Astrocyte of the spinal cord (primary cell): ENCODE measurements around the gene RCHY1.
A peak's percentile ranks its signal among the peaks of the same experiment; 100 is the strongest.

Experiments used
- DNase-seq: peaks from one replicate; pipeline ENCODE4 v3.0.0; 2011; ENCODE audit warnings: low read depth, low spot score
- H3K4me3 ChIP-seq: 2 replicates; pipeline ENCODE4 v1.5.1; 2011; ENCODE audit warnings: low read depth, mild to moderate bottlenecking, low read length, moderate library complexity
- CTCF ChIP-seq: IDR thresholded peaks from 2 replicates; pipeline ENCODE4 v1.5.1; 2012; ENCODE audit warnings: low read depth, mild to moderate bottlenecking, low read length, inconsistent platforms
- in situ Hi-C: cut with HindIII; loops from 2 replicates; pipeline ENCODE4 v1.10.0; 2017; ENCODE audit warnings: low sequenced_read_pairs

RCHY1 gene

DNA sequence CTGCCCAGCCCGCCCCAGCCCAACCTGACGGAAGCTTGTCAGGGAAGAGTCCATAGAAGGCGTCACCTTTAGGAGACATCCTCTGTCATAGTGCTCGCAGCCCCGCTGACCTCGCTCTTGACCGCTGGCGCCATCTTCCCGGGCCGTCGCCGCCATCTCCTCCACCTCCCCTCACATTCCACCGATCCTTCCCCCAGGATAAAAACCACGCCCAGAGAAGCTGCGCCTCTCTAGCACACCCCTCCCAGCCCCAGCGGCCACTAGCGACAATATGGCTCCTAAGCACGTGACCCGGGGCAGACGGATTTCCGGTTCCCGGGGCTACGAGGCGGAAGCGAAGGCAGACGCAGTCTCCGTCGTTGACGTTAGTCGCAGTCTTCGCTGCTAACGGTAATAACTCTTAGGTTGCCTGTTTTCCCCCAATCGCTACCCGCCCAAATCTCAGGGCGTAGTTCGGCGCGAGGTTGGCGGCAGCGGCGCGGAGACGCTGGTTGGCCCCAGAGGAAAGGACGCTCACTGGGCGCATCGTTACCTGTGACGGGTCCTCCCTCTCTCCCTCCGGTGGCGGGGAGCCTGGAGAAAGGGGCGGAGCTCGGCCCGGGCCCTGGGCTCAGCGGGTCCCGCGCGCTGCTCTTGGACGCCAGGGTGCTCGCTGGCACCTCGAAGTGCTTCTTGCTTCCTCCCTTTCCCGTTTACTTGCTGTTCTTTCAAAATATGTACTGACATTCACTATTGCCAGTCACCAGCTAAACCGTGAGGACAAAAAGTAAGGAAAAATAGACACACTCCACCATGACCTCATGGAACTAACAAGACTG is at the start of gene RCHY1, which contains the start of gene THAP6:
RCHY1 (minus strand) TSS at position 273 of the 818 bp plus-strand sequence; CDS start at position 156, 117 bp downstream.
THAP6 (plus strand) TSS at position 343 of the 818 bp plus-strand sequence. CDS start 980 bp downstream, outside the sequence.
- peak within 1 kb of the TSS; percentile 91 for H3K4me3 ChIP-seq
- in situ Hi-C loops = no loop called here
- TF ChIP-seq CTCF = no peak
- peak; percentile 95 for DNase-seq

- H3K4me3 ChIP-seq = no peak overlapping the region
- TF ChIP-seq CTCF = no peak
- DNase-seq = no peak
- in situ Hi-C loops = no loop called here
Measured at GRCh38 chr4:75561789-75562188, 47.6 kb upstream of the RCHY1 start.

DNA sequence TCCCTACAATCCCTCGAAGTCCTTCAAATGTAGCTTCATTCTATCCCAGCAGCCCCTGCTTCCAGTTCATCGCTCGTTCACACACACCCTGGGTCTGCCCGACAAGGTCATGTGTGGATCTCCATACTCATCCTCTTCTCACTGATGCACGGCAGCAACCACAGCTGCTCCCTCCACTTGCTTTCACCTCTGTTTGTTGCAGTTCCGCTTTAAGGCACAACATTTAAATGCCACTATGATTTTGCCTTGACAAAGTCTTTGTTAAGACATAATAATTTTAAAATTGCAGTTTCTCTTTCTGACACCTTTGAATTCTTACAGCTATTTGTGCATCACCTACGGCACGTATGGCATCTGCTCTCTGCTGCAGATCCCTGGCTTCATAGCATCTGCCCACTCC is 43.5 kb upstream of the RCHY1 start:
- in situ Hi-C loops = no loop called here
- no peak overlapping the region for H3K4me3 ChIP-seq
- no peak for DNase-seq
- TF ChIP-seq CTCF = no peak

- peak; percentile 5 for TF ChIP-seq CTCF
- H3K4me3 ChIP-seq = no peak within 1 kb of the TSS
- in situ Hi-C loops = no loop called here
- peak; percentile 83 for DNase-seq
Measured at GRCh38 chr4:75555294-75556164, 41.3 kb upstream of the RCHY1 start, which contains the start of gene ODAPH. Gene ODAPH (plus strand): TSS chr4:75556066. CDS start chr4:75556083, 17 bp downstream.

DNA sequence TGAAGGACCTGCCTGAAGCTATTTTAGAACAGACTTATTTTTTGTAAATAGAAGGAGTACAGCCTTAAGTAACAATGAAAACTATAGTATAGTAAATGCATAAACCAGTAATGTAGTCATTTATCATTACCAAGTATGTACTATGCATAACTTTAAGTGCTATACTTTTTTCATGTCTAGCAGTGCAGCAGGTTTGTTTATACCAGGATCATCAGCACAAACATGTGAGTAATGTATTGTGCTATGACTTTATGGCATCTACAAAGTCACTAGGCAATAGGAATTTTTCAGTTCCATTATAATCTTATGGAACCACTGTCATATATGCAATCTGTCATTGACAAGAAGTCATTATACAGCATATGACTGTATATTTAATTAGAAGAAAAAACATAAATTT is 38.2 kb upstream of the RCHY1 start:
- H3K4me3 ChIP-seq = no peak overlapping the region
- no peak for TF ChIP-seq CTCF
- in situ Hi-C loops = no loop called here
- no peak for DNase-seq

DNA sequence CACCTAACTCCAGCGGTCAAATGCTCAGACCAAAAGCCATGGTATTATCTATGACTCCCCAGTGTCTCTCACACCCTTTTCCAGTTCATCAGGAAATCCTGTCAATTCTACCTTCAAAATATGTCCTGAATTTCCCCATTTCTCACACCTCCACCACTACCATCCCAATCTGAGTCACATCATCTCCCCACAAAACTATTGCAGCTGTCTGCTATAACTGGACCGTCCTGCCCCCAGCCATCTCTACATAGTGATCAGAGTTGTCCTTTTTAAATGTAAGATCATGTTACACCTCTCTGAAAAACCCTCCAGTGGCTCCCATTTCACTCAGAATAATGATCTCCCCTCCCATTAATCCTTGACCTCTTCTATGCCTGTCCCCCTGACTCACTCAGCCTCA is 34.8 kb upstream of the RCHY1 start:
- in situ Hi-C loops = no loop called here
- DNase-seq = no peak
- TF ChIP-seq CTCF = no peak
- H3K4me3 ChIP-seq = no peak overlapping the region
